Spinal cord (tissue), 10 donors: Measurements from ENCODE around the gene TCF4. TPM values are rescaled to one million over a fixed set of nuclear protein-coding genes. Genes with fewer than 3 reads are reported as not detected.

Source experiments
- DNase-seq, 6 donors: peaks; one replicate each; pipeline versions ENCODE4 v3.0.0 to v3.0.0-alpha.2; 2013 to 2015; ENCODE audit warnings: low spot score in 6 of 6, low read depth in 4 of 6
- H3K27ac ChIP-seq: one replicate; pipeline ENCODE4 v1.5.1; 2013; ENCODE audit warnings: low read depth, low read length, control low read depth
- H3K27me3 ChIP-seq: one replicate; pipeline ENCODE4 v1.6.1; 2013; ENCODE audit warnings: low read length; ENCODE audit not compliant: control insufficient read depth, insufficient read depth
- H3K36me3 ChIP-seq: one replicate; pipeline ENCODE4 v1.6.1; 2013; ENCODE audit warnings: low read length; ENCODE audit not compliant: control insufficient read depth, insufficient read depth
- H3K4me1 ChIP-seq: one replicate; pipeline ENCODE4 v1.6.1; 2013; ENCODE audit warnings: low read length; ENCODE audit not compliant: control insufficient read depth, insufficient read depth
- H3K4me3 ChIP-seq: one replicate; pipeline ENCODE4 v1.5.1; 2013; ENCODE audit warnings: low read depth, low read length, control low read depth
- H3K9me3 ChIP-seq: one replicate; pipeline ENCODE4 v1.6.1; 2013; ENCODE audit warnings: low read length; ENCODE audit not compliant: control insufficient read depth, insufficient read depth
- WGBS: methylation state at CpG from one replicate; pipeline ENCODE4 v1.1.5; 2013; ENCODE audit warnings: missing lambda C conversion rate; ENCODE audit not compliant: insufficient coverage; 5-methylcytosine and 5-hydroxymethylcytosine counted together
- polyA plus RNA-seq, 2 donors: library from polyadenylated mRNA; unstranded; fragments of 120-200 nt; gene quantifications; one replicate each; pipeline ENCODE4 v1.2.1, GENCODE V29; 2013; ENCODE audit not compliant: insufficient read length in 2 of 2
- total RNA-seq, 2 donors: library from RNA; depleted of rRNA in 1 of 2; stranded (reverse); fragments of 120-200 nt in 1 of 2; fragments of >200 nt in 1 of 2; gene quantifications; one replicate each; pipeline versions ENCODE4 v1.2.3 to v1.2.4, GENCODE V29; 2013 to 2014
- donor health status: healthy.

TCF4 gene
- total and polyA plus RNA-seq, 4 donors: 57.1 to 234 (median 138) TPM

DNA sequence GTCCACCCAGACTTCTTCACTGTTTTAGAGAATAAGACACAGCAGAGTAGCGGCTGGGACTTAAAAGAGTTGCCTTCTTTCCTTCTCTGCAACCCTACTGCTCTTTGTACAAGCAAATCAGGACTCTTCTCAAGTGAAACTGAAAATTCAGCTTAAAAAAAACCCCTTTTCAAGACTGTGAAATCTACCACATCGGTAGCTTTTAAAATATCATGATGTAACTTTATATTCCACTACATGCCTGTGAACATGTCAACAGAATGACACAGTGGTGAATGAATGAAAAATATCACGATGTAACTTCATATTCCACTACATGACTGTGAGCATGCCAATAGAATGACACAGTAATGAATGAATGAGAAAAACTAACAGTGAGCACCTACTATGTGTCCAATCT is 53.4 kb downstream of the TCF4 start:
- no peak overlapping the region for H3K27ac ChIP-seq
- no peaks in the 10 kb centered on the region for H3K27me3 ChIP-seq
- H3K36me3 ChIP-seq: no peaks in the 10 kb centered on the region
- no peaks in the 10 kb centered on the region for H3K9me3 ChIP-seq
- no CpG with 5 or more reads among the region's 3 CpGs for WGBS
- H3K4me3 ChIP-seq: no peak overlapping the region
- H3K4me1 ChIP-seq: no peaks in the 10 kb centered on the region
- no peak for DNase-seq

DNA sequence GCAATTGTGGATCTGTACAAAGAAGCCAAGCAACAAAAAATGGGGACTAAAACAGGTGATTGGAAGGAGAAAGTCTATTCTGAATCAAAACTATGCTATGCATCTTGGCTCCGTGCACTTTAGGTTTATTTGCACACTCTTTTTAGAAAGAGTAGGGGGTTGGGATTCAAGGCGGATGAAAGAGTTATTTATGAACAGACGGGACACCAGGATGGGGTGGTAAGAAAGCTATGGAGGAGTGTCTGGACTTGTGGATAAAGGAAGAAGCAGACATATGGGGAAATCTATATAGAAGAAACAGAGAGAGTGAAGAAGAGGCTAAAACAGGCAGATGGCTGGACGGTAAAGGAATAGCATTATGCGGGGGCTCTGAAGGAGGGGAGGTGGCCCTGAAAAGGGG is 57.8 kb downstream of the TCF4 start:
- DNase-seq: peak in 1 of 6 donors; percentile 78
- Histone ChIP-seq H3K36me3 (no peaks in the 10 kb centered on the region), H3K4me1 (no peaks in the 10 kb centered on the region), H3K27me3 (no peaks in the 10 kb centered on the region), H3K4me3 (no peak overlapping the region), H3K9me3 (no peaks in the 10 kb centered on the region), H3K27ac (no peak overlapping the region)
- WGBS: 43% methylated on average over 5 of the region's 5 CpGs

DNA sequence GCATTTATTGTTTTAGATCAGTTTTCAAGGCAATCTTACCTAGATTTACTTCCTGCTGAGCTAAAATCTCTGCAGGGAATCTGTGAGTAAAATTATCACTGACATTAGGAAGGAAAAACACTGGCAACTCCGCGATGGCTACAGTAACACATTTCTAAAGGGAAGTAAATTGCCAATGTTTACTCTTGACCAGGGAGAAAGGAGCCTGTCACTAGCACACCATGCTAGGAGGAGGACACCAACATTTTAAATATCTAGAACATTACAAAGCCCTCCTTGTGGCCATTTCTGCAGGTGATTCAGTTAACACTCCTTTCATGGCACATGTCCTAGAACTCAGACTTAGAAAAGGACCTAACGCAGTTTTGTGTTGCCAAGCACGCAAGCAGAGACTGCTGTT is 58.4 kb downstream of the TCF4 start:
- no peak overlapping the region for H3K27ac ChIP-seq

DNA sequence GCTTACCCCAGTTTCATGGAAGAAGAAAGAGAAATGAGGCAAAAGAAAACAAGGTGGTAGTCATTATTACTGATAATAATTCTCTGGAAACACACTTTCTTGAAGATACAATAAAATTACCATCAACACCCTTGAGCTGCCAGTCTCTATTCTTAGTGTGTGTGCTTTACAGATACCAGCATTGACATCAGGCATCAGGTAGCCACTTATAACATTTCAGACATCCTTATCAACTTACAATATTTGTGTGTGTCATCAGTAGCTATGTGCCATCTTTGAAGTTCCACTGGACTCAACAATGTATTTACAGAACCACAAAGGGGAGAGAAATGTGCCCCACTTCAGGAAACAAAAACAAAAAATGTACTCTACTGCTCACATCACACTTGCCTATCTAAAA is 62.1 kb downstream of the TCF4 start:
- Histone ChIP-seq H3K4me3 (no peak overlapping the region), H3K27ac (no peak overlapping the region), H3K27me3 (no peaks in the 10 kb centered on the region), H3K4me1 (no peaks in the 10 kb centered on the region), H3K9me3 (no peaks in the 10 kb centered on the region), H3K36me3 (no peaks in the 10 kb centered on the region)
- no peak for DNase-seq

More for the DNA sequence above, 58.4 kb downstream of the TCF4 start:
- no peaks in the 10 kb centered on the region for H3K9me3 ChIP-seq
- H3K27me3 ChIP-seq: no peaks in the 10 kb centered on the region
- no peak overlapping the region for H3K4me3 ChIP-seq
- H3K4me1 ChIP-seq: no peaks in the 10 kb centered on the region
- WGBS: 40% methylated on average over 2 of the region's 4 CpGs
- no peak for DNase-seq
- H3K36me3 ChIP-seq: no peaks in the 10 kb centered on the region

DNA sequence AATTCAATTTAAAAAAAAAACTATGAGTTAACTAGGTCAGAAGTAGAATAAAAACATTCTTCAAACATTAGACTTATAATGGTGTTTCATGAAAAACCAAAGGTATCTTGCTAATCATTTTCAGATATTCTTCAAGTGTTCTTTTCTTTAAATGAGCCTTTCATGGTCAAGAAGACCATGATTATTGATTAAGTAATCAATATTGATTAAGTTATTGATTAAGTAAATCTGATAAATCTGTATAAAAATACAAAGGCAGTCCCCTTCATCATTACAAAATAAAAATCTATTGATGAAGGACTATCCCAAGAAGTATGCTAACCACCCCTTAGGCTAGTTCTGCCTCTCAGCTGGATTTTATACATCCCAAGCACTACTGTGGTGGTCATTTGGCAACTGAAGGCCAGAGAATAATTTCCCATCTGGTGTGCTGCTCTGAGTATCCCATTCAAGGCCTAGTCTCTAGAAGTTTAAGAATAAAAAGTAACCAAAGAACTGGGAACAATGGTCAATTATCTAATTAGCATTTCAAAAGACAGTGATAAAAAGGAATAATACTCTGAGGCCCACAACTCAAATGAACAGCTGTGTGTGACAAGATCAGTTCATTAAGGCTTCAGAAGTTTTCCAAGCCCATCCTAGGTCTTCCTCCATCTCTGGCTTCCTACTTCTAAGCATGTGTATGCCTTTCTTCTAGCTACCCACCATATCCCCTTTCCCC is 63.5 kb downstream of the TCF4 start:
- Histone ChIP-seq H3K36me3 (no peaks in the 10 kb centered on the region), H3K27ac (no peak overlapping the region), H3K27me3 (no peaks in the 10 kb centered on the region), H3K9me3 (no peaks in the 10 kb centered on the region), H3K4me1 (no peaks in the 10 kb centered on the region), H3K4me3 (no peak overlapping the region)
- DNase-seq: peak in 1 of 6 donors; percentile 41

DNA sequence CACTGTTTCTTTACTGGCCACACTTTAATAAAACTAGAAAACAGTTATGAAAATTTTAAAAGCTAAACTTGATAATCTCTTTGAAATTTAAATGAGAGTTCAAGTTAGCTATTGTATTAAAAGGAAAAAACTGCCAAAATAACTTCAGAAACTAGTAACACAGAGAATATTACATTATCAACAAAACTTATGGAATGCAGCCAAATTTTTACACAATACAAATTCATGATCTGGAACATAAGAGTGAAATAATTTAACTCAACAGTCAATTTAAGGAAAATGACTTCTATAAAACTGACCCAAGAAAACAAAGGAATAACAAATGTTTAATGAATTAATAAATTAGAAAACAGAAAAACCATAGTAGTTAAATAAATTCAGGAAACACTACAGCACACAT is 65.0 kb downstream of the TCF4 start:
- H3K27me3 ChIP-seq: no peaks in the 10 kb centered on the region
- H3K36me3 ChIP-seq: no peaks in the 10 kb centered on the region
- no peaks in the 10 kb centered on the region for H3K4me1 ChIP-seq
- no peak overlapping the region for H3K27ac ChIP-seq
- DNase-seq: no peak
- no peaks in the 10 kb centered on the region for H3K9me3 ChIP-seq
- H3K4me3 ChIP-seq: no peak overlapping the region

DNA sequence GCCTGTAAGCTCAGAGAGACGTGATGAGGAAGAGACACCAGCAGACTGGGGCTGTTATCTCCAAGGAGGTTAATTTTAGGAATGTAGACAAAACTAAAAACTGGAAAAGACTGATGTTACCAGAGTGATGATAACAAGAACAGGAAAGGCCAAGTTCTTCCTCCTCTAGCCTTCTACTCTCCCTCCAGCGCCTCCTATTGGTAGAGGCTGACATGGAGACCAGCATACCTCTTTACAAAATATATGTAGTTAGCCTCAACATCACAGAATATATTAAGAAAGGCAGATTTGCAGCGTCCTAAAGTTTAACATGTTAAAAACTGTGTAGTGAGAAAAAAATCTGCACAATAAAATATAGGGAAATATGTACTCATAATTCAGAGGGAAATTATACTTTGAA is 66.0 kb downstream of the TCF4 start:
- no peak overlapping the region for H3K27ac ChIP-seq

DNA sequence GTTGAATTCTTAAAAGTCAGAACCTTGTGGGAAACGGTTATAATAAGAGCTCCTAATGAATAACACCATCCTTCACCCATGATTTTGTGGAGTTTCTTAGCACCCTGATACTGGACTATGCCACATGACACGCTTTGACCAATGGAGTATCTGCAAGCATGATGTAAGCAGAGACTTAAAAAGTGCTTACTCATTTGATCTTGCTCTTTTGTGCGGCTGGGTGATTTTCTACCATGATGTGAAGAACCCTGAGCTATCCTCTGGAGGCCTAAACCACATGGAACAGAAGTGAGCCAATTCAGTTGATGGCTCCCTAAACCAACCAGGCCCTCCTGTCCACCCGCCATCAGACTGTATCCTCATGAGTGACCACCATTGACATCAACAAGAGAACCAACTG is 70.9 kb downstream of the TCF4 start:
- WGBS: 100% methylated on average over 2 of the region's 4 CpGs

More for the DNA sequence above, 66.0 kb downstream of the TCF4 start:
- no peak overlapping the region for H3K4me3 ChIP-seq
- no peaks in the 10 kb centered on the region for H3K27me3 ChIP-seq
- no peak for DNase-seq
- no peaks in the 10 kb centered on the region for H3K36me3 ChIP-seq
- WGBS: no CpG with 5 or more reads among the region's 3 CpGs
- no peaks in the 10 kb centered on the region for H3K4me1 ChIP-seq
- no peaks in the 10 kb centered on the region for H3K9me3 ChIP-seq

DNA sequence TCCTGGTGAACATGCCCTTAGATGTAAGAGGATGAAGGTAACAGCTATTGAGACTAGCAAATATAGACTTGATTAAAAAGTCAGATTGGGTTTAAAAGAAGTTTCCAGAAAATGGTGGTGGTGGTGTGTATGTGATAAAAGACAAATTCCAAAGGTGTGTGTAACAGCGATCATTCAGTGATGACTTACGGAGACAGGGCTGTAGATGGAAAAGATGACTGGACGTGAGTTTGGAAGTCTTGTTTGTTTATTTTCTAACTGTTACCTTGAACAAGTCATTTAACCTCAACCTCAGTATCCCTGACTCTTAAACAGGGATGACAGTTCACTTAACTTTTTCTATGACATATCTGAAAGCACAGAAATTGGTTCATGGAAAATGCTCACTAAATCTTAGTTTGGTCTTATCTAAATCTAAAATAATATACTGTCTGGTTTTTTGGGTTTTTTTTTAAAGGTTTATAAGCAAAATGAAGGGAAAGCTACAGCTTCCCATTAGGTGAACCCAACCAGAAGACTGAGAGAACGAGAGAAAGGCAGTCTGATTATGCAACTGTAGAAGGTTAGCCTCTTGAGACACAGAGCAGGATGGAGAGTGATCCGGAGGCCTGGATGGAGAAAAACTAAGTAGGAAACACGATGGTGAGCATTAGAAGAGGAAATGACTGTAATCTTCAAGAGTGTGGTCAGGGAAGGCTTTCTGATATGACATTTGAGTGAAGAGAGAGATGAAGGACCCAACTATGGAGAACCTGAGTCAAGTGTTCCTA is 71.9 kb downstream of the TCF4 start:
- 100% methylated on average over 5 of the region's 6 CpGs for WGBS
- H3K4me1 ChIP-seq: no peaks in the 10 kb centered on the region
- H3K27me3 ChIP-seq: no peaks in the 10 kb centered on the region
- no peak for DNase-seq
- H3K9me3 ChIP-seq: peaks cover 1% of the 10 kb centered on the region
- no peak overlapping the region for H3K4me3 ChIP-seq
- H3K27ac ChIP-seq: no peak overlapping the region
- H3K36me3 ChIP-seq: no peaks in the 10 kb centered on the region

More for the DNA sequence above, 70.9 kb downstream of the TCF4 start:
- Histone ChIP-seq H3K27me3 (no peaks in the 10 kb centered on the region), H3K27ac (no peak overlapping the region), H3K4me1 (no peaks in the 10 kb centered on the region), H3K9me3 (peaks cover 1% of the 10 kb centered on the region), H3K36me3 (no peaks in the 10 kb centered on the region), H3K4me3 (no peak overlapping the region)
- no peak for DNase-seq

DNA sequence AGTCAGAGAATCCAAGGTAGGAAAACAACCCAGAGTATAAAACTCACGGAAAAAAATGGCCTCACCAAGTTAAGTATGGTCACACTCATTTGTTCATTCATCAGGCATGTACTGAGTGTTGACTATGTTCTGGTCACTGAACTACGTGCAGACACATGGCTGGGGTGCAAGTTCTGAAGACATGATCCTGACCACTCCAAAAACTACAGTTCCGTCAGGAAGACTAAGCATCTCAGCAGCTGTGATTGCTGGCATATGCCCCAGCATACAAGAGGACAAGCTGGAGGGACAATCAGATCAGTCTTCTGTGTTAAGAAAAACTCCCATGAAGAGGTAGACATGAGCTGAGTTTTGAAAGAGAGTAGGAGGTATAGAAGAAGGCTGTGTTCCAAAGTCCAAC is 72.8 kb downstream of the TCF4 start:
- Histone ChIP-seq H3K9me3 (peaks cover 1% of the 10 kb centered on the region), H3K36me3 (no peaks in the 10 kb centered on the region)
- DNase-seq: no peak

More for the DNA sequence above, 72.8 kb downstream of the TCF4 start:
- Histone ChIP-seq H3K27me3 (no peaks in the 10 kb centered on the region), H3K4me1 (no peaks in the 10 kb centered on the region), H3K4me3 (no peak overlapping the region), H3K27ac (no peak overlapping the region)
- WGBS: 67% methylated on average over 3 of the region's 3 CpGs
